Mucosa of descending colon (tissue), 3 donors: Measurements from ENCODE around the gene PIK3C2B. TPM values are rescaled to one million over a fixed set of nuclear protein-coding genes. Genes with fewer than 3 reads are reported as not detected.

Source experiments
- ATAC-seq: fragments of 200-7000 bp; cut with Tn5 transposase; one replicate; pipeline ENCODE4 v1.9.1; 2020; ENCODE audit warnings: mild to moderate bottlenecking, moderate library complexity
- DNase-seq, 3 donors: peaks; one replicate each; pipeline ENCODE4 v3.0.0-alpha.2; 2020
- H3K36me3 ChIP-seq: fragments of 200-600 bp; one replicate; pipeline ENCODE4 v1.8.0; 2021; ENCODE audit warnings: low read depth, mild to moderate bottlenecking
- H3K4me1 ChIP-seq: fragments of 200-600 bp; one replicate; pipeline ENCODE4 v1.8.0; 2021; ENCODE audit warnings: low read depth, mild to moderate bottlenecking
- H3K4me3 ChIP-seq: fragments of 200-600 bp; one replicate; pipeline ENCODE4 v1.8.0; 2021; ENCODE audit warnings: mild to moderate bottlenecking
- H3K9me3 ChIP-seq: fragments of 200-600 bp; one replicate; pipeline ENCODE4 v1.8.0; 2021; ENCODE audit warnings: mild to moderate bottlenecking
- intact Hi-C, 2 donors: fragments of 100-400 bp; cut with DNase I in 1 of 2; cut with micrococcal nuclease in 1 of 2; formaldehyde crosslinking; loops; one replicate each; pipeline versions ENCODE4 v1.11.0 to v1.11.1; 2022; cut with DNase I, micrococcal nuclease
- total RNA-seq, 3 donors: library from RNA; stranded (reverse); fragmentation: NEBNext Ultra II Directional in 2 of 3; extraction: Animal tissue kit (Norgen Biotek cat#: 25700) in 2 of 3; gene quantifications; one replicate each; pipeline versions ENCODE4 v1.2.1 to v1.2.4, GENCODE V29; 2021 to 2023
- TF ChIP-seq, protein P1 (sequence below): fragments of 200-600 bp; IDR thresholded peaks from one replicate; pipeline ENCODE4 v1.8.0; 2022; ENCODE audit warnings: antibody characterized with exemption, mild to moderate bottlenecking
- donor health status: DM: no; HTN: no; CAD: no; lungs with moderate emphysema.
- donor health status: DM: no; HTN: no; CAD: no.
- donor health status: DM: no; HTN: yes; CAD: no.

PIK3C2B gene
- total RNA-seq, 3 donors from 2014 or later = 66.5 to 117 (median 90.4) TPM

DNA sequence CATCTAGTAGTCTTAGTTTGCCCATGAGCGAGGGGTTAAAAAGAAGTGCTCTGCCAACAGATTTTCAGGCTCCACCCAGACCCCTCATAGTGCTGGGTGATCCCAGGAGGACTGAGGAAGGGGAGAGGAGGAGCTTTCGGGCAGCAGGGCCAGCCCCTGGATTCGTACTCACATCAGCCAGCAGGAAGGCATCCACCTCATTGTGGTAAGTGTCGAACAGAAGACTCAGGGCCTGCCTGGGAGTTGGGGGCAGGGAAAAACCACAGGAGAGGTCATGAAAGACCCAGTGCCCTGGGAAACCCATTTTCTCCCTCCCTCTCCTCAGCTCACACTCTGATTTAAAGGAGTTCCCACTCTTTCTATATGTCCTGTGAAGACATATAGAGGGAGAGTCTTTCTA is 34.9 kb downstream of the PIK3C2B start:
- ATAC-seq (no peak), DNase-seq (no peak)
- no peaks in the 10 kb centered on the region for H3K36me3 ChIP-seq
- no peak overlapping the region for H3K4me3 ChIP-seq
- H3K4me1 ChIP-seq = peaks cover 4% of the 10 kb centered on the region
- TF ChIP-seq, protein P1, sequence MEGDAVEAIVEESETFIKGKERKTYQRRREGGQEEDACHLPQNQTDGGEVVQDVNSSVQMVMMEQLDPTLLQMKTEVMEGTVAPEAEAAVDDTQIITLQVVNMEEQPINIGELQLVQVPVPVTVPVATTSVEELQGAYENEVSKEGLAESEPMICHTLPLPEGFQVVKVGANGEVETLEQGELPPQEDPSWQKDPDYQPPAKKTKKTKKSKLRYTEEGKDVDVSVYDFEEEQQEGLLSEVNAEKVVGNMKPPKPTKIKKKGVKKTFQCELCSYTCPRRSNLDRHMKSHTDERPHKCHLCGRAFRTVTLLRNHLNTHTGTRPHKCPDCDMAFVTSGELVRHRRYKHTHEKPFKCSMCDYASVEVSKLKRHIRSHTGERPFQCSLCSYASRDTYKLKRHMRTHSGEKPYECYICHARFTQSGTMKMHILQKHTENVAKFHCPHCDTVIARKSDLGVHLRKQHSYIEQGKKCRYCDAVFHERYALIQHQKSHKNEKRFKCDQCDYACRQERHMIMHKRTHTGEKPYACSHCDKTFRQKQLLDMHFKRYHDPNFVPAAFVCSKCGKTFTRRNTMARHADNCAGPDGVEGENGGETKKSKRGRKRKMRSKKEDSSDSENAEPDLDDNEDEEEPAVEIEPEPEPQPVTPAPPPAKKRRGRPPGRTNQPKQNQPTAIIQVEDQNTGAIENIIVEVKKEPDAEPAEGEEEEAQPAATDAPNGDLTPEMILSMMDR = no peak
- H3K9me3 ChIP-seq = no peaks in the 10 kb centered on the region
- intact Hi-C loops = no loop called here

DNA sequence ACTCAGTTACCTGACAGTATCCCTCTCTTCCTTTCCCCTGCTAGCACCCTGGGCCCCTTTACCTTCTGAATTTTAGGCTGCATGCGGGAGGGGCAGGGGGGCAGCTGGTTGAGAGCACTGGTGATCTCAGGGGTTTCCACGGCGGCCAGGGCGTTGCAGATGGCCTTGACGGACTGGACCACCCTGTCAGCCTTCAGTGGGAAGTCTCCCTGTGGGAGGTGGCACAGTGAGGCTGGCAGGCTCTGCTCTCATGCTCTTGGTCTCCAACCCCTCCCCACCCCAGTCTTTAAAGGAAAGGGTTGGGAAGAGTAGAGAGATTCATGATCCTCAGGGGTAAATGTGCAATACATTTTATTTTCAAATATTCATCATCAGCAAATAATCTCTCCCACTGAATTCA is 36.9 kb downstream of the PIK3C2B start:
- TF ChIP-seq, protein P1 = no peak
- DNase-seq = no peak
- Histone ChIP-seq H3K36me3 (no peaks in the 10 kb centered on the region), H3K4me3 (no peak overlapping the region), H3K9me3 (no peaks in the 10 kb centered on the region), H3K4me1 (peaks cover 11% of the 10 kb centered on the region)
- ATAC-seq = no peak
- intact Hi-C loops = no loop called here

DNA sequence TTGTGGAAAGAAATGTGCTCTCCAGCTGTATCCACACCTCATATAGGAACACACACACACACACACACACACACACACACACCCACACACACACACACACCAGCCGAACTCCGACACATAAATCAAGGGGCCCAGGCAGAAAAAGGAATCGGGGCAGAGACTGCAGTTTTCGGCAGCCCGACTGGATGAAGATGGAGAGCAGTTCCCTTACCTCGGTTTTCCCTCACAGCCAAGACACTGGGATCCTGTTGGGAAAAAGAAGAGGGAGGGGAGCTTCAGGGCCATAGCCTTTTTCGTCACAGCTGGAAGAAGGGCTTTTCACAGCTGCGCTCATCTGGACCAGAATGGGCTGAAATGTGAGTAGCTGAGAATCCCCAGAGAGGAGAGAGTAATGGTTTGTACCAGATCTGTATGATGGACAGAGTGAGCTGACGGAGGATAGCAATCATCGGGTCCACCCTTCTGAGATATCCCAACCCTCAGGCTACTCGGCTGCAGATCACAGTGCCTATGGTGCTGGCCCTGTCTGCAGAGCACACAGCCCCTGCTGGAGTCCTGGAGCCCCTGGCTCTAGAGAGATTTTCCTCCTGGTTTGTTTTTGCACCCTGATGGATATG is 37.7 kb downstream of the PIK3C2B start:
- Histone ChIP-seq H3K4me1 (peaks cover 18% of the 10 kb centered on the region), H3K36me3 (no peaks in the 10 kb centered on the region), H3K9me3 (no peaks in the 10 kb centered on the region), H3K4me3 (no peak overlapping the region)
- TF ChIP-seq, protein P1 = no peak
- no peak for DNase-seq
- intact Hi-C loops = no loop called here
- ATAC-seq = no peak

DNA sequence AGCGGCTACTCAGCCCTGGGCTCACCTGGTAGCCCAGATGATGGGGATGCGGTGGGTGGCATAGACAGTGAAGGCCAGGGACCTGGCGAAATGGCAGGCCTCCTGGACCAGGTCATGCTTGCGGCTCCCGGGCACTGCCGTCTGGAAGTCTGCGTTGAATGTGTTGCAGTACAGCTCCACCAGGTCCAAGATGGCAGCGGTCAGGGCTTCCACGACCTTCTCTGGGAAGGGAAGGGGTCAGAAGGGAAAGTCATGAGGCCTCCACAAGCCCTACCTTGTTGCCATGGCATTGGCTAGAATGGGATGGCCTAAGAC is 38.8 kb downstream of the PIK3C2B start:
- no peak for DNase-seq
- H3K4me1 ChIP-seq = peaks cover 29% of the 10 kb centered on the region
- H3K4me3 ChIP-seq = no peak overlapping the region
- intact Hi-C loops = no loop called here
- no peaks in the 10 kb centered on the region for H3K9me3 ChIP-seq
- TF ChIP-seq, protein P1 = no peak
- no peak for ATAC-seq
- no peaks in the 10 kb centered on the region for H3K36me3 ChIP-seq

DNA sequence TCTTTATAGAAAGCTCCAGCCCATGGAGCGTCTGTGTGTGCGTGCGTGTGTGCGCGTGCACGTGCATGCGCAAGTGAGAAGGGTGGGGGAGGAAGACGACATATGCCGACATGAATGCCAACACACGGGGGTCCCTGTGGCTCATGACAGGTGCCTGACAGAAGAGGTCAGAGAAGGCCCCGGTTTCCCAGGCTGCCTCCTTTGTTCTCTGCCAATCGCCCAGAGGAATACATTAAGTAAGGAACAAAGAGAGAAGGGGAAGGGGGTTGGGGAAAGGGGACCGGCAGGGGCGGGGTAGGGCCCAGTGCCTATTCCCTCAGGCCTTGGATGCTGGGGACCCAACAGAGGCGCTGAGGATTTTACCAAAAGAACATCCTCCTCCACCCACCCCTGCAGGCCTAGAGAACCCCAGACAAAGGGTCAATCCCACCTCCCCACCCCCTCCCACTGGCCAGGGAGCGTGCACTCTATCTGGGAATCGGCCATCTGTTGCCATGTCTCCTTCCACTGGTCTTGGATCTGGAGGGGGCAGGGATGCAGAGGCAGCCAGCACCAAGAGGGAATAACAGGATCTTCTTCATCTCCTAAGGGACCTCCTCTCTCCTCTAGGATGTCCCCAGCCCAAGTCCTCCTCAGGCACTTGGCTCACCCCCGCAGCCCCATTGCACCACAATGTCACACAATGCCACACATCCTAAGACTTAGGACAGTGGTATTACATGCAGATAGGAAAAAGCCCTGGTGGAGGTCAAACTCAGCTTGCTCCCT is 39.4 kb downstream of the PIK3C2B start:
- ATAC-seq (no peak), DNase-seq (no peak)
- TF ChIP-seq, protein P1 = no peak
- no peak overlapping the region for H3K4me3 ChIP-seq
- H3K4me1 ChIP-seq = peaks cover 29% of the 10 kb centered on the region
- no peaks in the 10 kb centered on the region for H3K9me3 ChIP-seq
- intact Hi-C loops = no loop called here
- no peaks in the 10 kb centered on the region for H3K36me3 ChIP-seq
